ENCODE results near the gene TNFAIP8L2.

DNA sequence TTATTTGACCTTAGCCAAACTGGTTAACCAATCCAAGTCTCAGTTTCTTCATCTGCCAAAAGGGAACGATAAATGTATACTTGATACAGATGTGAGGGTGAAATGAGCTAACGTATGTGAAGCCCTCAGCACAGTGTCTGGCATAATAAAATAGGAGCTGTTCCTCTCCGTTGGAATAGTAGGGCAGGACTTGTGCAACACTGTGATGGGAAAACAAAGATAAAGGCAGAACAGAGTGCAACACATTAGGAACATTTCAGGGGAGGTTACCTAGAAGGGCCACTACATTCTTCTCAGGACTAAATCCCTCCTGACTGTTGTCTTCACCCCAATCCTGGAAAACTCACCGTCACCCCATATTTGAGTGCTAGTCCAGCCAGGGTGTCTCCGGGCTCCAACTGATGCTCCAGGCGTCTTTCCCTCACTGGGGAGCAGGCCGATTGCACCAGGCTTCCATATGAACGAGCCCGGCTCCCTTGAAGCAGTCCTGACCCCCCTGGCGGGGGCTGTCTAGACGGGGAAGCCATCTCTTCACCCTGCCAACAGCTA lies 8.4 kb downstream of the TNFAIP8L2 start:
- TF ChIP-seq, protein P1, sequence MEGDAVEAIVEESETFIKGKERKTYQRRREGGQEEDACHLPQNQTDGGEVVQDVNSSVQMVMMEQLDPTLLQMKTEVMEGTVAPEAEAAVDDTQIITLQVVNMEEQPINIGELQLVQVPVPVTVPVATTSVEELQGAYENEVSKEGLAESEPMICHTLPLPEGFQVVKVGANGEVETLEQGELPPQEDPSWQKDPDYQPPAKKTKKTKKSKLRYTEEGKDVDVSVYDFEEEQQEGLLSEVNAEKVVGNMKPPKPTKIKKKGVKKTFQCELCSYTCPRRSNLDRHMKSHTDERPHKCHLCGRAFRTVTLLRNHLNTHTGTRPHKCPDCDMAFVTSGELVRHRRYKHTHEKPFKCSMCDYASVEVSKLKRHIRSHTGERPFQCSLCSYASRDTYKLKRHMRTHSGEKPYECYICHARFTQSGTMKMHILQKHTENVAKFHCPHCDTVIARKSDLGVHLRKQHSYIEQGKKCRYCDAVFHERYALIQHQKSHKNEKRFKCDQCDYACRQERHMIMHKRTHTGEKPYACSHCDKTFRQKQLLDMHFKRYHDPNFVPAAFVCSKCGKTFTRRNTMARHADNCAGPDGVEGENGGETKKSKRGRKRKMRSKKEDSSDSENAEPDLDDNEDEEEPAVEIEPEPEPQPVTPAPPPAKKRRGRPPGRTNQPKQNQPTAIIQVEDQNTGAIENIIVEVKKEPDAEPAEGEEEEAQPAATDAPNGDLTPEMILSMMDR (IDR thresholded peaks at IDR 0.05), result no peak
- TF ChIP-seq ESRRA (CRISPR knock-in tag; IDR thresholded peaks at IDR 0.05; ENCODE audit: borderline replicate concordance) (no peak), CREB1 (CRISPR knock-in tag; IDR thresholded peaks at IDR 0.05) (no peak)

Measured in WTC11 (cell line).